ENCODE results near the gene PPM1J.

DNA sequence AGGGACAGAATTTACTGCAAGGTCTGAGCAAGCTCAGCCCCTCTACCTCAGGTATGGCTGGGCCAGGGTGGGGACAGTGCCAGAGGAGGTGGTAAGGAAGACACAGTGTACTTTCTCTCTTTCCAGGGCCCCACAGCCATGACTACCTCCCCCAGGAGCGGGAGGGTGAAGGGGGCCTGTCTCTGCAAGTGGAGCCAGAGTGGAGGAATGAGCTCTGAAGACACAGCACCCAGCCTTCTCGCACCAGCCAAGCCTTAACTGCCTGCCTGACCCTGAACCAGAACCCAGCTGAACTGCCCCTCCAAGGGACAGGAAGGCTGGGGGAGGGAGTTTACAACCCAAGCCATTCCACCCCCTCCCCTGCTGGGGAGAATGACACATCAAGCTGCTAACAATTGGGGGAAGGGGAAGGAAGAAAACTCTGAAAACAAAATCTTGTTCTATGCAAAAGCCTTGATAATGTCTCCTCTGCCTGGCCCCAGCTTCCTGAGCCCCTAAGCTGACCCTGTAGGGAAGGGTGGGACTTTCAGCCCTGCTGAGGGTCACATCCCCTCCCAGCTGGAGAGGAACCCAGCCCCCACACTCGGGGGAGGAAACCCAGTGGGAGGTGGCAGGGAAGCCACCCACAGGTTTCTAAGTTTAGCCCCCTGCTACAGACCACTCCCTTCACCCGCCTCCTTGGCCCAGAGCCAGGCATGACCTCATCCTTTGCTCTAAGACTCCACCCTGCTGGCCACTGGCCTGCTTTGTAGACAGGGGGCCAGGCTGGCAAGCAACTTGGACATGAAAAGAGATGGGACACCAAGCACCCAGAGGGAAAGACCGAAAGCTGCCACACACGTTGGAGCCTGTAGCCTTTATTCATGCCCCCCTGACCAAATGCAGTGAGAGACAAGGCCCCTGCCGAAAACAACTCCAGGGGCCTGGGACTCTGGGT lies 14.6 kb downstream of the PPM1J start:
- no peak for TF ChIP-seq CTCF (conservative IDR thresholded peaks at IDR 0.05; ENCODE audit: low read length)
- TF ChIP-seq EZH2phosphoT487 (IDR thresholded peaks at IDR 0.05; ENCODE audit: borderline replicate concordance) = no peak

Measured in Loucy (cell line).